SH-SY5Y (cell line): ENCODE results near the gene NR2F1-AS1.

Experiments
- GATA2 ChIP-seq: IDR thresholded peaks from 2 replicates; pipeline ENCODE4 v1.6.1; 2011; ENCODE audit warnings: mild to moderate bottlenecking, low read depth, low read length
- GATA3 ChIP-seq: IDR thresholded peaks from 2 replicates; pipeline ENCODE4 v1.6.1; 2011; ENCODE audit warnings: low read depth, mild to moderate bottlenecking, low read length, moderate library complexity

- no peak for TF ChIP-seq GATA2
- no peak for TF ChIP-seq GATA3
These were observed 724 bp downstream of the NR2F1-AS1 start for GRCh38 chr5:93580063-93580926.
